LNCaP clone FGC (cell line): ENCODE measurements around the gene SLC7A6OS.

Experiments
- DNase-seq: peaks from one replicate; pipeline ENCODE4 v3.0.0-alpha.2; 2011; ENCODE audit warnings: low read depth
- H3K4me3 ChIP-seq: 2 replicates; pipeline ENCODE4 v1.5.1; 2011; ENCODE audit warnings: mild to moderate bottlenecking, low read depth, low read length, control low read depth
- CTCF ChIP-seq: IDR thresholded peaks from 2 replicates; pipeline ENCODE4 v1.5.1; 2012; ENCODE audit warnings: mild to moderate bottlenecking; ENCODE audit not compliant: control insufficient read depth, insufficient read depth; ENCODE audit errors: extremely low read depth

Gene SLC7A6OS

GRCh38 chr16:68310774-68311511 lies at the start of gene SLC7A6OS, which contains the start of gene PRMT7:
Gene SLC7A6OS, minus strand, starts transcription at chr16:68310946. Its CDS starts 20 bp downstream, at chr16:68310926.
Gene PRMT7, plus strand, starts transcription at chr16:68311019. Its CDS starts 4,961 bp downstream, at chr16:68315980.
- TF ChIP-seq CTCF, result no peak
- peak; percentile 59 for DNase-seq
- H3K4me3 ChIP-seq, result peak within 1 kb of the TSS; percentile 97

- no peak overlapping the region for H3K4me3 ChIP-seq
- DNase-seq, result no peak
- TF ChIP-seq CTCF, result no peak
Observed at GRCh38 chr16:68359398-68360191, 48.8 kb upstream of the SLC7A6OS start.

GRCh38 chr16:68358951-68359350 lies 48.2 kb upstream of the SLC7A6OS start:
- no peak overlapping the region for H3K4me3 ChIP-seq
- no peak for TF ChIP-seq CTCF
- DNase-seq, result no peak

DNA sequence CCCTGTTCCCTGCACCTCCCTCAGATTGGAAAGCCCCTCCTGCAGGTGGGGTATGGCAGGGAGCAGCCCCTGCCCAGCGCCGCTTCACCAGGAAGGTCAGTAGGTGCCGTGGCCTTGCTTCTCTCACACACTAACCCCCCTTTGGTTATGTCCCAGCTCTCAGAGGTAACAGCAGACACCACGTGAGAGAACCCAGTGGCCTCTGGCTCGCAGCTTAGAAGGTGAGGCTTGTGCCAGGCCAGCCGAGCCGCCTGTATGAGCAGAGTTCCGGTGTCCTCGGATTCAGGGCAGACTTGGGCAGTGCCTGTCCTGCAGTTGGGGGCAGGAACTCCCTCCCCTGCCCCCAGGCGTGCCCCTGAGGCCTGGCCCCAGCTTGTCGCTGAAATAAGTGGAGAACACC lies 47.2 kb upstream of the SLC7A6OS start:
- no peak for DNase-seq
- no peak for TF ChIP-seq CTCF

DNA sequence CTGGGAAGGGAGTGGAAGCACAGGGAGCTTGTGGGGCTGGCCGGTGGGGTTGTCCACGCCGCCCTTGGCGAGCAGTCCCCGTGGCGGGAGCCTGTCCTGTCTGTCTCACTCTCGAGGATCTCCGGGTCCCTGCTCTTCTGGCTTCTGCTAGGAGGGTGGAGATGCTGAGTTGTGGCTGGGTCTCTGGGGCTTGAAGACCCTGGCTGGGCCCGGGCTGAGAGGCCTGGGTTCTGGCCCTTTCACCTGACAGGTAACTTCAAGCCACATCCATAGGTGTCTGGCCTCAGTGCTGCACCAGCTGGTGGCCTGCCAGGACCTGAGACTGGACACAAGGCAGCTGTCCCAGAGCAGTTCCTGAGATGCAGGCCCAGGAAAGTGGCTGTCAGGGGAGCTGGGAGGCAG lies 46.8 kb upstream of the SLC7A6OS start:
- no peak for TF ChIP-seq CTCF
- no peak for DNase-seq
- H3K4me3 ChIP-seq, result no peak overlapping the region

More for the DNA sequence above, 47.2 kb upstream of the SLC7A6OS start:
- no peak overlapping the region for H3K4me3 ChIP-seq

DNA sequence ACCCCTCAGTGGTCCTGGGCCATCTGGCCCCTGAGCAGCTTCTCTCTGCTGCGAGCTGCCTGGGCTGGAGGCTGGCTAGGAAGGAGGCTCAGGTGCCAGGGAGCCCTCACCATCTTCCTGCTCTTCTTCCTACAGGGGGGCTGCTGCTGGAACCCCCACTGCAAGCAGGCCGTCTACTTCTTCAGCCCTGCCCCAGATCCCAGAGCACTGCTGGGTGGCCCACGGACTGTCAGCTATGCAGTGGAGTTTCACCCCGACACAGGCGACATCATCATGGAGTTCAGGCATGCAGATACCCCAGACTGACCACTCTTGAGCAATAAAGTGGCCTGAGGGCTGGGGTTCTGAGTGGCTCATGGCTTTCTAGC lies 46.2 kb upstream of the SLC7A6OS start:
- no peak for TF ChIP-seq CTCF
- H3K4me3 ChIP-seq, result no peak overlapping the region
- DNase-seq, result no peak
